HFFc6 (cell line): ENCODE data around the gene NT5C1B. TPM values are rescaled to one million over a fixed set of nuclear protein-coding genes. Genes with fewer than 3 reads are reported as not detected.
A peak's percentile ranks its signal among the peaks of the same experiment; 100 is the strongest.

Source experiments
- DNase-seq: peaks from one replicate; pipeline ENCODE4 v3.0.0-alpha.2; 2018
- H3K27ac Mint-ChIP-seq: 2 replicates; pipeline ENCODE4 v1.8.0; 2020; ENCODE audit warnings: mild to moderate bottlenecking, mixed read lengths
- H3K27me3 Mint-ChIP-seq: 2 replicates; pipeline ENCODE4 v1.8.0; 2021; ENCODE audit warnings: mild to moderate bottlenecking, moderate library complexity, mixed read lengths; ENCODE audit not compliant: insufficient read depth
- H3K36me3 Mint-ChIP-seq: 2 replicates; pipeline ENCODE4 v1.8.0; 2021; ENCODE audit warnings: low read depth, mixed read lengths
- H3K4me1 Mint-ChIP-seq: 2 replicates; pipeline ENCODE4 v1.8.0; 2020; ENCODE audit warnings: low read depth, mixed read lengths
- H3K4me3 Mint-ChIP-seq: 2 replicates; pipeline ENCODE4 v1.8.0; 2020; ENCODE audit warnings: mild to moderate bottlenecking, moderate library complexity, mixed read lengths
- H3K9me3 Mint-ChIP-seq: 2 replicates; pipeline ENCODE4 v1.8.0; 2020; ENCODE audit warnings: mild to moderate bottlenecking, mixed read lengths
- CTCF ChIP-seq: fragments of 200-600 bp; sonication (generic); IDR thresholded peaks from 2 replicates; pipeline ENCODE4 v1.5.0; 2021; ENCODE audit warnings: antibody characterized with exemption, mild to moderate bottlenecking
- total RNA-seq, 6 experiments: library from RNA; stranded (reverse); fragmentation: NEBNext Ultra II Directional; extraction: Animal tissue kit (Norgen Biotek cat#: 25700); gene quantifications; 2 replicates in 1 of 6; 3 replicates in 5 of 6; pipeline ENCODE4 v1.2.3, GENCODE V29; 2021

Gene NT5C1B
- total RNA-seq, 6 experiments from 2014 or later: not detected

- Mint-ChIP-seq H3K9me3 (no peaks in the 10 kb centered on the region), H3K36me3 (peaks cover 26% of the 10 kb centered on the region), H3K4me1 (peaks cover 38% of the 10 kb centered on the region), H3K4me3 (no peak overlapping the region), H3K27ac (peak overlapping the region; percentile 18; the same call in 1 of the 2 replicates), H3K27me3 (no peaks in the 10 kb centered on the region)
- DNase-seq: no peak
- TF ChIP-seq CTCF: no peak
Measured at GRCh38 chr2:18552351-18553077, 36.9 kb downstream of the NT5C1B start.

DNA sequence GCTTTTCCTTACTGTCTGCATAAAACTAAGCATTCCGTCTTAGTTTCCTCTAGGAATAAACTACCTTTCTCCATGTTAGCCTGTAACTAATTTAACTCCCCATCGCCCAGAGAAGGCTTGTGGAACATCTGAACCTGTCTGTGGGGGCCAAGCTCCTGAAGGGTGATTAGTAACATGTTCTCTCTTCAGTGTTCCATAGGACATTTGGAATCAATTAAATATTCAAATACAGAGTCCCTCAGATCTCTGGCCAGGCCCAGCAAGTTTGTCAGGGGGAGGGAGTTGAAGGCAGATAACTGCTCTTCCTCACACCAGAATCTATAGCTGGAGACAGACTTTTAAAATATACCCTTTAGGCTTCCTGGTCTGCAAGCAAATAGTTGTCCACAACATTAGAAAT, 37.7 kb downstream of the NT5C1B start:
- Mint-ChIP-seq H3K36me3 (peaks cover 21% of the 10 kb centered on the region), H3K27me3 (no peaks in the 10 kb centered on the region), H3K4me1 (peaks cover 38% of the 10 kb centered on the region), H3K4me3 (no peak overlapping the region), H3K9me3 (no peaks in the 10 kb centered on the region), H3K27ac (peak overlapping the region; percentile 1; the same call in 1 of the 2 replicates)
- no peak for DNase-seq
- no peak for TF ChIP-seq CTCF

GRCh38 chr2:18551169-18551568, 38.2 kb downstream of the NT5C1B start:
- no peak overlapping the region for H3K4me3 Mint-ChIP-seq
- no peaks in the 10 kb centered on the region for H3K27me3 Mint-ChIP-seq
- DNase-seq: no peak
- no peak overlapping the region for H3K27ac Mint-ChIP-seq
- peaks cover 42% of the 10 kb centered on the region for H3K4me1 Mint-ChIP-seq
- TF ChIP-seq CTCF: no peak
- H3K36me3 Mint-ChIP-seq: peaks cover 21% of the 10 kb centered on the region
- no peaks in the 10 kb centered on the region for H3K9me3 Mint-ChIP-seq

DNA sequence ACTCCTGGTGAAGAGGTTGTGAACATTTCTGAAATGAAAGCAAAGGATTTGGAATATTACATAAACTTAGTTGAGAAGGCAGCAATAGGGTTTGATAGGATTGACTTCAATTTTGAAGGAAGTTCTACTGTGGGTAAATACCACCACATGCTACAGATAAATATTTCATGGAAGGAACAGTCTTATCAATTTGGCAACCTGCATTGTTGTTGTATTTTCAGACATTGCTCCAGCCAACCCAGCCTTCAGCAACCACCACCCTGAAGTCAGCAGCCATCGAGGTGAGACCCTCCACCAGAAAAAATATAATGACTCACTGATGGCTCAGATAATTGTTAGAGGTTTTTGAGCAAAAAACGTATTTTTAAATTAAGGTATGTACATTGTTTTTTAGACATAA, 38.9 kb downstream of the NT5C1B start:
- DNase-seq: no peak
- Mint-ChIP-seq H3K9me3 (no peaks in the 10 kb centered on the region), H3K4me1 (peaks cover 50% of the 10 kb centered on the region), H3K27me3 (no peaks in the 10 kb centered on the region), H3K4me3 (no peak overlapping the region), H3K27ac (no peak overlapping the region), H3K36me3 (peaks cover 17% of the 10 kb centered on the region)
- TF ChIP-seq CTCF: no peak

DNA sequence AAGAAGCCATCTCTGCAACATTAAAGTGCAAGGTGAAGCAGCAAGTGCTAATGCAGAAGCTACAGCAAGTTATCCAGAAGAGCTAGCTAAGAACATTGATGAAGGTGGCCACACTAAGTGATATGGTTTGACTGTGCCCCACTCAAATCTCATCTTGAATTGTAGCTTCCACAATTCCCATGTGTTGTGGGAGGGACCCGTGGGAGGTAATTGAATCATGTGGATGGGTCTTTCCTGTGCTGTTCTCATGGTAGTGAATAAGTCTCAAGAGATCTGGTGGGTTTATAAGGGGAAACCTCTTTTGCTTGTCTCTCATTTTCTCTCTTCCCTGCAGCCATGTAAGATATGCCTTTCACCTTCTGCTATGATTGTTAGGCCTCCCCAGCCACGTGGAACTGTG, 40.3 kb downstream of the NT5C1B start:
- no peak overlapping the region for H3K27ac Mint-ChIP-seq

More for the DNA sequence above, 40.3 kb downstream of the NT5C1B start:
- Mint-ChIP-seq H3K9me3 (no peaks in the 10 kb centered on the region), H3K36me3 (peaks cover 5% of the 10 kb centered on the region; the same call in 1 of the 2 replicates), H3K4me1 (peaks cover 63% of the 10 kb centered on the region), H3K4me3 (no peak overlapping the region), H3K27me3 (no peaks in the 10 kb centered on the region)
- no peak for DNase-seq
- no peak for TF ChIP-seq CTCF
